Gastroesophageal sphincter (tissue), 4 donors: ENCODE data around the gene EME1. TPM values are rescaled to one million over a fixed set of nuclear protein-coding genes. Genes with fewer than 3 reads are reported as not detected.
"Not testable (repeated sequence)": the region's sequence is repeated elsewhere in the genome, so short reads cannot be mapped to it uniquely, and the experiment has no call there.

ENCODE experiments used
- ATAC-seq: fragments of 150-250 bp; one replicate; pipeline ENCODE4 v1.9.1; 2016; ENCODE audit warnings: mild to moderate bottlenecking, moderate library complexity
- H3K27ac ChIP-seq, 4 donors: fragments of 200-600 bp; sonication (generic) in 3 of 4; 1 replicate in 3 of 4; 2 replicates in 1 of 4; pipeline ENCODE4 v1.5.1; 2016 to 2019
- H3K27me3 ChIP-seq: fragments of 200-600 bp; sonication (generic); one replicate; pipeline ENCODE4 v1.5.1; 2019
- H3K36me3 ChIP-seq, 2 donors: fragments of 200-600 bp; sonication (generic); one replicate each; pipeline ENCODE4 v1.5.1; 2019; ENCODE audit warnings: control low read depth in 1 of 2
- H3K4me1 ChIP-seq, 3 donors: fragments of 200-600 bp; sonication (generic); 1 replicate in 2 of 3; 2 replicates in 1 of 3; pipeline ENCODE4 v1.5.1; 2016 to 2019; ENCODE audit warnings: control low read depth in 2 of 3
- H3K4me3 ChIP-seq, 2 donors: fragments of 200-600 bp; sonication (generic); one replicate each; pipeline ENCODE4 v1.5.1; 2019; ENCODE audit warnings: mild to moderate bottlenecking in 1 of 2, moderate library complexity in 1 of 2
- H3K9me3 ChIP-seq, 3 donors: fragments of 200-600 bp; sonication (generic); one replicate each; pipeline ENCODE4 v1.5.1; 2017 to 2019; ENCODE audit warnings: control low read depth in 2 of 3
- CTCF ChIP-seq, 4 experiments: fragments of 200-600 bp in 2 of 4; fragments of 450-650 bp in 2 of 4; sonication (generic) in 1 of 4; IDR thresholded peaks; one replicate each; pipeline ENCODE4 v1.5.1; 2017 to 2019; ENCODE audit warnings: antibody characterized with exemption in 4 of 4, mild to moderate bottlenecking in 2 of 4, moderate library complexity in 2 of 4
- EP300 ChIP-seq: sonication (generic); formaldehyde crosslinking; IDR thresholded peaks from one replicate; pipeline ENCODE4 v1.6.1; 2017; ENCODE audit warnings: antibody characterized with exemption, mild to moderate bottlenecking
- POLR2A ChIP-seq, 2 donors: fragments of 450-650 bp; IDR thresholded peaks; one replicate each; pipeline ENCODE4 v1.6.1; 2017; ENCODE audit warnings: antibody characterized with exemption in 2 of 2, mild to moderate bottlenecking in 2 of 2, moderate library complexity in 1 of 2
- POLR2AphosphoS5 ChIP-seq: sonication (generic); formaldehyde crosslinking; IDR thresholded peaks from one replicate; pipeline ENCODE4 v1.6.1; 2017; ENCODE audit warnings: antibody characterized with exemption
- WGBS, 2 donors: methylation state at CpG; one replicate each; pipeline ENCODE4 v1.1.5; 2018; ENCODE audit warnings: low coverage in 1 of 2; 5-methylcytosine and 5-hydroxymethylcytosine counted together
- total RNA-seq, 4 donors: library from RNA; depleted of rRNA; stranded (reverse); fragments of >200 nt; gene quantifications; one replicate each; pipeline ENCODE4 v1.1.0, GENCODE V29; 2016

The EME1 gene
- total RNA-seq, 4 donors from 2014 or later = 0.54 TPM; not detected in 3

DNA sequence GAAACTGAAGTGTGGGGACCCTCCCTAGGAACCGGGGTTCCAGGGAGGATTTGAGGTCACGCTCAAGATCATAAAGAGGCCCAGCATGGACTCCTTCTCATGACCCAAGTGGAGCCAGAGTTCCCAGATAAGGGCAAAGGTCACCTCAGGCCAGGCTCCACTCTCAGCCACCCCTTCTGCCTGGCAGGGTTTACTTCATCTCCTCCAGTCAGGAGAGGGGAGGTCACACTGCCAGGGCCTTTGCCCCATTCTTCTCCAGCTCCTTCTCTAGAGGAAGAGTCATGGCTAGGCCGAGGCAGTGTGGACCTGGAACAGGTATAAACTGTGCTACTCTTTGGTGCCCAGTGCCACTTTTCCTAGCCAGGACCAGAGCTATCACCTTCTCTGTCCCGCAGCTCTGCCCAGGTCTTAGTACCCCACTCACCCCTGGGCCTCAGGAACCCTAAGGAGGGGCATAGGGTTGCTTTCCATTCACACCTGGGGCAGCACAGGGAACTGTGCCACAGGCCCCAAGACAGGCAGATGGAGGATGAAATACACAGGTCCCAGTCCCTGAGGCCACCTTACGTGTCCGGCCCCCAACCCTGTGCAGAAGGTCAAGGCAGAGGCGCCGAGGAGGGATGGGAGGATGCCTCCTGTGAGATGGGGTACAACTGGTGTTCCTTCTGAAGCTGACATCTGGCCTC, 52.1 kb downstream of the EME1 start:
- WGBS, 2 donors = 96% methylated on average over 4 of the region's 8 CpGs; no CpG with 5 or more reads in 1 of the 2 donors
- Histone ChIP-seq H3K4me3 (peak overlapping the region in 1 of 2 donors; percentile 80), H3K9me3 (no peaks in the 10 kb centered on the region), H3K27ac (peak overlapping the region in 3 of 4 donors; percentile 81 to 86 (median 84)), H3K36me3 (no peaks in the 10 kb centered on the region), H3K27me3 (no peaks in the 10 kb centered on the region), H3K4me1 (peaks cover 0 to 62% (median 10%) of the 10 kb centered on the region in 3 donors)
- peak; percentile 2 for ATAC-seq
- TF ChIP-seq POLR2A (IDR thresholded peaks at IDR 0.05) = no peak
- no peak for TF ChIP-seq EP300
- no peak for TF ChIP-seq POLR2AphosphoS5
- TF ChIP-seq CTCF (IDR thresholded peaks at IDR 0.05) = no peak

- TF ChIP-seq EP300 (no peak), POLR2A (IDR thresholded peaks at IDR 0.05) (peak in 1 of 2 donors; percentile 21)
- H3K4me1 ChIP-seq = peaks cover 0 to 57% (median 10%) of the 10 kb centered on the region in 3 donors
- no CpG with 5 or more reads among the region's 70 CpGs for WGBS, 2 donors
- ATAC-seq = peak; percentile 90
- H3K4me3 ChIP-seq = peak within 1 kb of the TSS; percentile 77 to 80
- H3K9me3 ChIP-seq = no peaks in the 10 kb centered on the region
- H3K36me3 ChIP-seq = no peaks in the 10 kb centered on the region
- H3K27ac ChIP-seq = peak within 1 kb of the TSS; percentile 55 to 86 (median 82)
- H3K27me3 ChIP-seq = no peaks in the 10 kb centered on the region
Measured at GRCh38 chr17:50425682-50426471, 52.8 kb downstream of the EME1 start, which contains the start of gene ACSF2. TSS of gene ACSF2 (plus strand) at chr17:50426218. CDS start at chr17:50426262, 44 bp downstream.

- 20% methylated on average over 1 of the region's 7 CpGs; no CpG with 5 or more reads in 1 of the 2 donors for WGBS, 2 donors
- ATAC-seq = no peak
Measured at GRCh38 chr17:50426472-50426782, 53.4 kb downstream of the EME1 start.

GRCh38 chr17:50426814-50427787, 54.1 kb downstream of the EME1 start:
- peaks cover 0 to 49% (median 10%) of the 10 kb centered on the region in 3 donors for H3K4me1 ChIP-seq
- TF ChIP-seq POLR2A (IDR thresholded peaks at IDR 0.05) (no peak), EP300 (no peak), CTCF (IDR thresholded peaks at IDR 0.05) (no peak), POLR2AphosphoS5 (no peak)
- H3K36me3 ChIP-seq = no peaks in the 10 kb centered on the region
- H3K27ac ChIP-seq = peak overlapping the region; percentile 55 to 86 (median 82)
- ATAC-seq = no peak
- H3K9me3 ChIP-seq = no peaks in the 10 kb centered on the region
- whole genome bisulfite sequencing, 2 donors = 26% methylated on average over 3 of the region's 4 CpGs; no CpG with 5 or more reads in 1 of the 2 donors
- H3K4me3 ChIP-seq = peak overlapping the region; percentile 77 to 80
- H3K27me3 ChIP-seq = no peaks in the 10 kb centered on the region

More at GRCh38 chr17:50426472-50426782, 53.4 kb downstream of the EME1 start:
- H3K4me1 ChIP-seq = peaks cover 0 to 52% (median 10%) of the 10 kb centered on the region in 3 donors
- no peaks in the 10 kb centered on the region for H3K9me3 ChIP-seq
- peak overlapping the region; percentile 77 to 80 for H3K4me3 ChIP-seq
- H3K27me3 ChIP-seq = no peaks in the 10 kb centered on the region
- TF ChIP-seq POLR2AphosphoS5 = no peak
- H3K27ac ChIP-seq = peak overlapping the region; percentile 55 to 86 (median 82)
- H3K36me3 ChIP-seq = no peaks in the 10 kb centered on the region

- H3K36me3 ChIP-seq, H3K4me3 ChIP-seq, ATAC-seq, H3K9me3 ChIP-seq, H3K27ac ChIP-seq, H3K27me3 ChIP-seq: not testable (repeated sequence)
- WGBS, 2 donors = 60 to 82% methylated on average over 1 to 6 of the region's 6 CpGs
- peaks cover 0 to 49% (median 10%) of the 10 kb centered on the region in 3 donors for H3K4me1 ChIP-seq
Measured at GRCh38 chr17:50428126-50428525, 55.1 kb downstream of the EME1 start.
